Stimulated activated CD8-positive, alpha-beta memory T cell treated with anti-CD3 and anti-CD28 coated beads, Interleukin-4, amount 100 ng/mL, for 48 hours (primary cell): ENCODE results near the gene CDH23.
A peak's percentile ranks its signal among the peaks of the same experiment; 100 is the strongest.

ENCODE experiments used
- DNase-seq: peaks from one replicate; pipeline ENCODE4 v3.0.0-alpha.2; 2020

CDH23 gene

DNA sequence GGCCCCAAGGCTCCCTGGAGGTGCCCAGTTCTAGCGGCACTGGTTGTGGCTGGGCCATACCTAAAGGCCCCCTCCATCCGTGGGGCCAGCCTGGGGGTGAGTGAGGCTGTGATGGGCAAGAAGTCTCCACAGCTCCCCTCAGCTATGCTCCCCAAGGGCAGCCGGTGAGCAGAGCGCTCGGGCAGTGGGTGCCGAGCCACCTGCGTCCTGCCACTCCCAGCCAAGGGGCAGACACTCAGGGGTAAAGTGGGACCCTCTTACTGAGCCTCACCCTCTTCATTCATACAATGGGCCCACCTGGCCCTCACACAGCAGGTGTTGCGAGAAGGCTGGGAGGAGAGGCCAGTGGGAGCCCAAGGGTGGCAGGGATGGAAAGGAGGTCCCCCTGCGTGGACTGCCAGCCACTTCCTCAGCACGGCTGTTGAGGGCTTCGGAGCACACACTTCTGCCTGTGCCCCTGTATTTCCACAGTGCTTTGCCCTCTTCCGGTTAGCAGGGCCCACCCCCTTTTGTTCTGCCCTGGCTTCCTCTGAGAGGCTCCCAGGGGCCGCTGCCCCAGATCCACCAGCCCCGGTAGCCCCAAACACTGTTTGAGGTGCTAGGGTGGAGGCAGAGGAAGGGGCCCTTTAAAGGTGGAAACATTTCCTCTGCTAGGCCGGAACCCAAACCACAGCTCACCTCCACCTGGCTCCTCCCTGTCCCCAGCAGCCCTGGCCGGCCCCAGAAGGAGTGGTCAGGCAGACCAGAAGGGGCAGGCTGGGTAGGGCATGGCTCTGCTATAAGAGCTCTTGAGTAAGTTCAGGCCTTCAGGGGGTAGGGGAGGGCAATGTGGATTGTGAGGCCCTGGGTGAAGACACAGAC is 339.2 kb downstream of the CDH23 start:
- DNase-seq, result peak; percentile 77

DNA sequence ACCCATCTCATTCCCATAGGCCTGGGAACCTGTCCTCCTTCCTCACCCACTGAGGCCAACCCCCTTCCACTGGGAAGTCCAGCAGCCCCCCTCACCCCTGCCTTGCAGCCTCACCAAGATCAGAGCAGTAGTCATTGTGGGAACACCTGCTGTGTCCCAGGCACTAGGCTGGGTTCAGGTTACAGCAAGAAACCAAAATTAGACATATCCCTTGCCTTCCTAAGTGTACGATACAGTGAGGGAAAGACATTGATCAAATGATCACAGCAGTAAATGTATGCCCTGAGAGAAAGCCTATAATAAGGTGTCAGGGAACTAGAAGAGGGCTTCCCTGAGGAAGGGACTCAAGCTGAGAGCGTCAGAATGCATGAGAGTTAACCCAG is 339.8 kb downstream of the CDH23 start:
- DNase-seq, result no peak

DNA sequence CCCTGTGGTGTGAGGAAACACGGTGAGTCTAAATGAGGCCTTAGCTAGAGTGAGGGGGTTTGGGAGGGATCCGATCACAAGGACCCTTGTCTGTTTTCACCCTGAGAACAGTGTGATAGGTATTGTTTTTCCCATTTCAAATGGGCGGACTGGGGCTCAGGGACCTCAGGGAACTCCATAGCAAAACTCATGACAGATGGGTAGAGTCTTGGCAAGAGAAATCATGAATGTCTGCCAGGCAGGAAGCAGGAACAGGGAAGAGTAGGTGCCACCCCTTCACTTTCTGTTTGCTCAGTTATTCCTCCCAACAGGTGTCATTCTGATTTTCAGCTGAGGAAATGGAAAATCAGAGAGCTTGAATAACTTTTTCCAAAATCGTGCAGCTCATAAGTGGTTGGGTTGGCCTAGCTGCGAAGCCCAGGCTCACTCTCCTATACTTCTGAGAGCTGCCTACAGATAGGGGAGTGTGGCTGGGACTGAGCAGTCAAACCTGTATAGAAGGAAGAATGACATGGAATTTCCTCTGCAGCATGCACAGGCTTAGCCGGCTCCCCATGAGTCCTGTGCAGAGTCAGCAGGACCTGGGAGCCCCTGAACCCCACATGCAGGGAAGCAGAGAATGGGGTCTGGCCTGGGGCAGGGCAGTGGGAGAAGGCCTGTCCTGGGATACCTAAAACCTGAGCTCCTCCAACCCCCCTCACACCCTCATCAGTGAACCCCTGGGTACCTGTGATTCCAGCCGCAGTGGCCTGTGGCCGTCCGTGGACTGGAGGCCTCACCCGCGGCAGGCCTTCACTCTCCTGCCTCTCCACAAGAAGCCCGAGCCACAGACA is 340.5 kb downstream of the CDH23 start:
- DNase-seq, result no peak

DNA sequence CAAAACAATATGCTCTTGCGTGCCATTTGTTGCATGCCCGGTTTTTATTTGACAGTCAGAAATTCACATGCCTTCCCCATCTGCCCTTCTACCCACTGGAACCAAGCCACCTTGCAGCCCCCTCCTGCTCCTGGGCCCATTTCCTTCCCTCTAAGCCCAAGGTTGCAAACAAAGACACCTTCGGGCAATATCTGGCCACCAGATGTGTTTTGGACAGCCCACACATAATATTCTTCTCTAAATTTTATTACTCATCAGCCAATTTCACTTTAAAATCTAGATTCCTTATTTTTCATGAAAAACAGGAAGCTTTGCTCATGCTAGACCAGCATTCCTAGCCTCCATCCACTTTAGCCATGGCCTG is 341.1 kb downstream of the CDH23 start:
- DNase-seq, result no peak

DNA sequence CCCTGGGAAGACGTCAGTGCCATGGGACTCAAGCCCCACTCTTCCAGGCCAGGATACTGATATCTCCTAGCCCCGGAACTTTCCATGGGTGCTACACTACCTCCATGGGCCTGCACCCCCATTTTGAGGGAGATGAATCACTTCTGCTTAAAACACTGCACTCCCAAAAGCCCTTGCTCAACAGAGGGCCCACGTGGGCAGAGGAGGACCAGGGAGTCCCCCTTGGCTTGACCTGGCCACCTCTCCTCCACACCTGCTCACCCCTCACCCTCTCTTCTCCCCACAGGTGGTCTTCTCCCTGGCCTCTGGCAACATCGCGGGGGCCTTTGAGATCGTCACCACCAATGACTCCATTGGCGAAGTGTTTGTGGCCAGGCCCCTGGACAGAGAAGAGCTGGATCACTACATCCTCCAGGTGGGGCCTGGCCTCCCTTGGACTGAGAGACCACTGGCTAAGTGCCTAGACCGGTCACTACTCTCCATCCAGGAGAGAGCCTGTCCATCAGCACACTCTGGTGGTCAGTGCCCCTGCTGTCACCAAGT is 342.7 kb downstream of the CDH23 start:
- DNase-seq, result no peak

DNA sequence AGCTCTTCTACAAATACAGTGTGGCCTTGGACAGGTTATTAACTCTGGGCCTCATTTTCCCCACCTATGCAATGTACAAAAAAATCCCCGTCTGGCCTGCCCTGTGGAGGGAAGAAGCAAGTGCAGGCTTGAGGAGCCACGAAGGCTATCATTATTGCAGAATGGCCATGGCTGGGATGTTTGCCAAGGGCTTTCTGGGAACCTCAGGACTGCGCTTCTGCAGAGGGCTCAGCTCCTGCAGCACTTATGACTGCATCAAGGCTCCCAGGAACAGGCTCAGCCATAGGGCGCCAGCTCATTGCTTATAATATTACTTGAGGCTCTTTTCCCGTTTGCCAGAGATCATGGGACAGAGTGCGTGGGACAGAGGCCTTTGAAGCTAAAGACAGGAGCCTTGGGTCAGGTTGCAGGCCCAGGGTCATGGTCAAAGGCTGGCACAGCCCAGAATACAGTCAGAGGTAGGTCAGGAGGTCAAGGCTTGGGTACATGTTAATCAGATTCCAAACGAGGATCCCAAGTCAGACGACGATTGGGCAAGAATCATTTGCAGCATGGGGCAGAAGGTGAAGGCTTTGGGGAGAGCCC is 343.4 kb downstream of the CDH23 start:
- no peak for DNase-seq

DNA sequence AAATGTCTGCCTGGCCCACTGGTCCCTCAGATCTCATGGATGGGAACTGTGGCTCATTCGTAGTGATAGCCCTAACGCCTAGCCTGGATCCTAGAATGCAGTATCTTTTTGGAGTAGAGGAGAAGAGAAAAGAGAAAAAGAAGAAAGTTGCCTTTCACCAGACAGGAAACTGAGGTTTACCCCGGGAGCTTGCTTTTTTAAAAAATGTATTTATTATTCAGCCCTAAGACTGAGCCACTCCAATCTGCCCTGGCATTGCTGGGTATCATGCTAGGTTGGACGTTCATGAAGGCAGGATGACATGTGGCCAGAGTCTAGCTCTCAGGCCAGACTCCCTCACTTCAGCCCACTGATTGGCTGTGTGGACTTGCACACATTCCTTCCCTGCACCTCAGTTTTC is 344.3 kb downstream of the CDH23 start:
- DNase-seq, result no peak

DNA sequence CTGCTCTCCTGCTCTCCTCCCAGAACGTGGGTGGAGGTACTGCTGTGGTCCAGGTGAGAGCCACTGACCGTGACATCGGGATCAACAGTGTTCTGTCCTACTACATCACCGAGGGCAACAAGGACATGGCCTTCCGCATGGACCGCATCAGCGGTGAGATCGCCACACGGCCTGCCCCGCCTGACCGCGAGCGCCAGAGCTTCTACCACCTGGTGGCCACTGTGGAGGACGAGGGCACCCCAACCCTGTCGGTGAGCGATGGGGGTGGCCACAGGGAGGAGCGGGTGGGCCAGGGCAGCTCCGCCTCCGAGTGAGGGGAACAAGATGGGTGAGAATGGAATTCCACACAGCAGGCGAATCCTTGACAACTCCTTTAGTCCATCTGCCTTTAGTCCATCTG is 345.0 kb downstream of the CDH23 start:
- DNase-seq, result no peak

DNA sequence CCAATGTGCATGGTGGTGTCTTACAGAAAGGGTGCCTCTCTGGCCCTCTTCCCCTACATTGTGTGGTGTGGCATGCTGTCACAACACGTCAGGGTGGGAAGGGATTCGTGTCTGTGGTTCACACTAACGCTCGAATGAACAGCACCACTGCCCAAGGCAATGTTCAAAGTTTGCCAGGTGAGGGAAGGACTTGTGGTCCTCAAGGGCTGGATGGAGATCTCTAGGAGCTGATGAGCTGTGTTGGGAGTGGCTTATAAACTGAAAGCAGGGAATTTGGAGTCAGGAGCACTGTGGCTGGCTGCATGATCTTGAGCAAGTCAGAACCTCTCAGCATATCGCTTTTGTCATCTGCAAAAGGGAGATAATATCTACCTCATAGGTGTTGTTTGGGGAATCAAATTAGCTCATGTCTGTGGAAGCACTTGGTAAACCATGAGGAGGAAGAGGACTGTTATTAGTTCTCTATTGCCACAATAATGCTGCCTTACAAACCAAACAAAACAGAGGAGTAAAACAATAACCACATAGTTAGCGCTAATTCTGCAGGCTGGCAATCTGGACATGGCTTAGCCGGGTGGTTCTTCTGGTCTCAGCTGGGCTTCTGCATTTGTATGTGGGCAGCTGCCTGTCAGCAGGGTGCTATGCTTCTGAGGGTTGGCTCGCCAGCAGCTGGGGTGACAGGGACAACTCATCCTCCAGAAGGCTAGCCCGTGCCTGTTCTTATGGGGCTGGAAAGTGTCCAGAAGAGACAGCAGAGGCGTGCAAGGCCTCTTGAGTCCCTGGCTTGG is 345.8 kb downstream of the CDH23 start:
- DNase-seq, result no peak

DNA sequence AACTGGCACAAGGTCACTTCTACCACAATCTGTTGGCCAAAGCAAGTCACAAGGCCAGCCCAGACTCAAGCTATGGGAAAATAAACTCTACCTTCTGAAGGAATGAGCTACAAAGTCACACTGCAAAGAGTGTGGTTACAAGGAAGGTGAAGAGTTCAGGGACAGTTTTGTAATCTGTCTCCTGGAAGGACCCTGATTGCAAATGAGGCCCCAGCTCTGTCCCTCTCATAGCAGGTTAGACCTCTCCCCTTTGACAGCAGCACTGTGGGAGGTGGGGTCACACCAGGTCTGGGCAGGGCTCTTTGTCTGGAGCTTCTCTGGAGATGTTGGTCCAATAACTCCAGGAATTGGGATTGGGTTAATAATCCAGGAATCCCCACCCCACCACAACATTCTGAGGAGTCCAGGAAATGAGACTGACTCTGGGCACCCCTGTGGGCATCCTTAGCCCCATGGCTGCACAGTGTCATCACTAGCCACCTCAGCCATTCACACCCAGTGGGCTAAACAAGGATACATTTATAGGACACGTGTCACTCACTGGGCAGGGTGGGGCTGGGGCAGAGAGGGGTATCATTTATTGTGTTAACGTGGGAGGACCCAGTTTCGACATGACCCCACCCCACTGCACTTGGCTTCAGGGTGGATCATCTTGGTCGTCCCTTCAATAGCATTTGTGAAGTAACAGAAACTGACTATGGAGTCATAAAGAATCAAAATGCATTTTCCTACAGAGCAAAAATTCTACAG is 346.5 kb downstream of the CDH23 start:
- DNase-seq, result no peak

DNA sequence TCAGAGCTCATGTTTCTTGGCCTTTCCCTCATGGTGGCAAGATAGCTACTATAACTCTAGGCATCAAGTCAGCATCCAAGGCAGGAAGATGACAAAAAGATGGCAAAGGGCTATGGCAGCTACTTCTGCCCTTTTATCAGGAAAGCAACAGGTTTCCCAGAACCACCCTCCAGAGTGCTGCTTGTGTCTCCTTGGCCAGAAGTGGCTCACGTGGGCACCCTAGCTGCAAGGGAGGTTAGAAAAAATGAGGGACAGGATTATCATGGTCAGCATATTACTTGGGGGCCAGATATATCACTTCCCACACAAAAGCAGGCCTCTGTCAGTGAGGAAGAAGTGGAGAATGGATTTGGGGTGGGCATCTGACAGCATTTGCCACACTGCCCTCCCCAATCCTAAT is 347.1 kb downstream of the CDH23 start:
- DNase-seq, result no peak

DNA sequence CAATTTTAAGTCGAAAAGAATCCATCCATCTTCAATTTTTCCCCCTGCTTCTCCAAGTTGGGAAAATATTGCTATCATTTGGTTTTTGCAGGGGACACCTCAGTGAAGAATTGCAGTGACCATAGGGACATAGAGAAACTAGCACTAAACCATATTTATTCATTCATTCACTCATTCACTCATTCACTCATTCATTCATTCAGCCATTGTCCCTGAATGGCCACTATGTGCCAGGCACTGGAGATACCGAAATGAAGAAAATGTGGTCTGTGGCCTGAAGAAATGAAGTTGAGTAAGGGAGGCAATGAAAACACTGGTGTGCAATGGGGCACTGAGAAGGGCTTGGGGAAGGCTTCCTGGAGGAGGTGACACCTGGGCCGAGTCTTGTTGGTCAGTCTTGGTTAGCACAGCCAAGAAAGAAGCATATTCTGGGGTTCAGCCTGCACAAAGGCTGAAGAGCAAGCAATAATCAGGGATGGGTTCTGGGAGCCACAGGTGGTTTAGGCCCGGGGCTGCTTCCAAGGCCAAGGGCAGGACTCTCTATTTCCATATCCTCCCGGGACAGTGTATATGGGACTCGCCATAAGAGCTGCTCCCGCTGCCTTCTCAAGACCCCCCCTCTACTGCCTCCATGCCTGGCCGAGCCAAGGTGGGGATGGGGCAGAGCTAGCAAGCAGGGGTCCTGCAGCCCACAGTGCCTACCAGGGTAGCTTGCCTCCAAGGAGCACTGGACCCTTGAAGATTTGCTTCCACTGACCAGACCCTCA is 348.4 kb downstream of the CDH23 start:
- no peak for DNase-seq

DNA sequence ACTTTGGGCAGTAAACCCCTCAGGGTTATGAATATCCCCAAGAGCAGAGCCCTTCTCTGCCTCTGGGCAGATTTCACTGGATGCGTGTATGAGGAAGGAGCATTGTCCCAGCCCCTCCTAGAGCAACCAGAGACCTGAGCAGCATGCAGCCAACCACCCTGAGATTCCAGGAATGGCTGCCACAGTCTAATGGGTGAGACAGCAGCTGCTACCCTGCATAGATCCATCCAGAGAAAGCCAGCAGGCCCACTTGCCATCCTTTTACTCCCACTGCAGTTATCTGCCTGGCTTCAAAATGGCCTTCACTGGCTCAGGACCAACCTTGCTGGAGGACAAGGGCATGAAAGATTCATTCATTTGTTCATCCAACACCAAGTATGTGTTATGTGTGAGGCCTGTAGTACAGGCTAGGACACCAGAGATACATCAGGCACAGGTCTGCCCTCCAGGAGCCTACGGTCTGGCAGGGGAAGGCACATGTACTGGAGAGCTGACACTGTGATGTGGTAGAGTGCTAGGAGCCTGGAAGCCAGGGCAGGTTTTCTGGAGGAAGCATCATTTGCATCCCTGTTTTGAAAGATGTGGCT is 349.0 kb downstream of the CDH23 start:
- DNase-seq, result no peak

DNA sequence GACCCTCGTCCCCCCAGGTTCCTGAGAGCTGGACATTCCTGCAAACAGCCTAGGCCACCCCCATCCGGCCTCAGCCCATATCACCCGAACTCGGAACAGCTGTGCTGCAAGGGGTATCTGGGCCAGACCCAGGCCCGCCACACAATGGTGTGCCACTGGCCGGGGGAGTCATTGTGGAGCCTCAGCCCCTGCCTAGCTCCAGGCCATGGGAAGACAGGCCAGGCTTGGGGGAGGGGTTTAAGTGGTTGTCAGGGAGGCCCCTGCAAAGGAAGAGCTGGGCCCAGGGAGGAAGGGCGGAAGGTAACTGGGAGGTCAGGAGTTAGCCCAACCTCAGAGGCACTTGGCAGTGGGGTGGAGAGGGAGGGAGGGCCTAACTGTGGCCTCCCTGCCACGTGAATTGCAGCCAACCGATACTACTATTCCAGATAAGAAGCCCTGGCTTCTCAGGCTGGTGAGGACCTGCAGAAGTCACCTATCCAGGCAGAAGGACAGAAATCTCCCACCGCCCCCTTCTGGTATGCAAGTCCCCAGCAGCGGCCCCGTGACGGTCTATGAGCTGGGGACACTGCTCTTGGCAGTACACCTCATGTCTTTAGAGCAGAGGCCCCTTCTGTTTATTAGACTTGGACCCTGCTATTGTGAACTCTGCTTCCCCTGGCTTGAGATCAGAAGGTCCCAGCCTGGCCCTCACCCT is 349.8 kb downstream of the CDH23 start:
- DNase-seq, result no peak

DNA sequence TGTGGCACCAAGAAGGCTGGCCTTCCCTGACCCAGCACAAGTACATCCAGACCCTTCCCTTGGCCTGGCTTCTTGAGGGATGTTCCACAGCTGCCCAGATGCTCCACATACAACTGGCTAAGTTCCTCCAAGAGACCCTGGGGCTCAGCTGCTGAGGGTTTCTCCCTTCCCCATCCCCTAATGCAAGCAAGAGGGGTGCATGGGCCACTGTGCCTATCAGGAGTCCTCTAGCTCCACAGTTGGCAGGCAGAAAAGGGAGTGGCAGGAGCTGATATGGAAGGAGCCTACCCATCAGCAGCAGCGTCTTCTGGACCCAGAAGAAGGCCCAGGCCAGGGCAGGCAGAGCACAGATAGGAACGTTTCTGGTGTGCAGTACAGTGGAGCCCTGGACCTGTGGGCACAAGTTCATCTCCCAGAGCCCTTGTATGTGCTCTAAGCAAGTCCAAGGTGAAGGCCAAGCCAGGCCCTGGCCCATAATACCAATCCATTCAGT is 350.4 kb downstream of the CDH23 start:
- no peak for DNase-seq

DNA sequence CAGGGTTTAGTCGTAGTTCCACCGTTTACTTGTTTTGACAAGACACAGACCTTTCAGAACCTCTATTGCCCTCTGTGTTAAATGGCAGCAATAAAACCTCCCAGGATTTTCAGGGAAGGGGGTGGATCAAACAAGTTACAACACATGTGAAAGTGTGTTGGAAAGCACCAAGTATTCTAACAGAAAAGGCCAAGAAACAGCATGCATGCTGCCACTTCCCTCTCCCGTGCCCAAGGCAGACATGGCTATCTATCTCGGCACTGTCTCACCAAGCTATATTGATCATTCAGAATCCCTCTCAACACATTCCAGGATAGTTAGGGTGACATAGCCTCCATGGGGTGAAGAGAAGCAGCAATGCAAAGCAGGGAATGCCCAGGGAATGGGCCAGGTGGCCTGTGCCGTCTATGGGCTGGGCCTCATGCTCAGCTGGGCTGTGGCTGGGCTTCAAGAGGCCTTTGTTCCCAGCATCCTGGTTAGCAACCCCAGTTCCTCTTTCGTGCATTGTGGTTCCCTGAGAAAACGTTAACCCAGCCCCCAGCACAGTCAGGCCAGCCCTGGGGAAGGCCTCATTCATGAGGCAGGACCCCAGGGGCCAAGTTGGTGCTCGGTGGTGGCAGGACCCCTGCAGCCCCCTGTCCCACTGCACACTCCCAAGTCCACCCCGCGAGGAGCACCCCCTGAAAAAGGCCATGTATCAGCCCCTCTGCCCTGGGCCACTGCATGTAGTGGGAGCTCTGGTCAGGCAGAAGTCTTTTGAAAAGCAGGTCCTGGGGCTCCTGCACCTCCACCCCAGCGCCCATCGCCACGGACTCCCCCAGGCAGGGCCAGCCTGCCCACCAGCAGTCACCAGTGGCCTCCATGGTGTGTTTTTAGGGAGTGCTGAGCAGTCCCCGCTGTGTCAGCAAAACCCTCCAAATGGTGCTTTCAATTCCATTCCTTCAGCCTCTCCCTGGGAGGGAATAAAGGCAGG is 351.1 kb downstream of the CDH23 start:
- no peak for DNase-seq

DNA sequence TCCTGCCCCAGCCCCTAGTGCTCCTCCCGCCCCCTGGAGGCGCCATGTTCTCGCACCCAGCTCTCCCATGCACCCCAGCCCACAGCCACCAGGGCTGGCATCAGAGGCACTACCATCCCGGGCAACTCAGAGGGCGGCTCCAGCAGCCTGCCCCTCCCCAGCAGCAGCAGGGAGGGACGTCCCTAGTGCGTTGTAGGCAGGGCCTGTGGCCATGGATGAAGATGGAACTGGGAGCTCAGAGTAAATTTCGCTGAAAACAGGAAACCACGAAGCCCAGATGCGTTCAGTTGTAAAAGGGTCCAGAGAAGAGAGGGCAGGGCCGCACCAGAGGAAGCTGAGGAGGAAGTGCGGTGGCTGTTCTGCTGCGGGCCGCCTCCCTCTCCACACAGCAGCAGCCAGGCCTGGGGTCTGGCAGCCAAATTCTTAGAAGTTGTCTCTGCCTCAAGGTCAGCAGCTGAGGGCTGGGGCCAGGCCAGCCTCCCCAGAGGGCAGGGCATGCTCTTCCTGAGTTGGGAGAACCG is 352.0 kb downstream of the CDH23 start:
- peak; percentile 80 for DNase-seq

DNA sequence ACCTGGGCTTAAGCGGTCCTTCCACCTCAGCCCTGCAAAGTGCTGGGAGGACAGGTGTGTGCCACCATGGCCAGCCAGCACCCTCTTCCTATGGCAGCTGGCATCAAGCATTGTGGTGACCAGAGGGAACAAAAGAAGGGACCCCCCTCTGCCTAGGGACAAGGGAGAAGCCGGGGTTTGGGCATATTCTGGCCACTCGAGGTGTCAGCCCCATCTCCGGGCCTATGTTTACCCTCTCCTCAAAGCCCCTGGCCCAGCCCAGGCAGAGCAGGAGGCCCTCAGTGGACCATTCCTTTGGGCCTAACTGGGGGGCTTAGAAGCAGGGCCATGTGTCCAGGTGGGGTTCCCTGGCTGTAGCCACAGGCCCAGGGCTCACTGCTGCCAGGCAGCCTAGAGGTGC is 352.7 kb downstream of the CDH23 start:
- DNase-seq, result no peak
